GM19468 (cell line): Measurements from ENCODE around the gene VSIG10L2.
A peak's percentile ranks its signal among the peaks of the same experiment; 100 is the strongest.
"Not testable (repeated sequence)": the region's sequence is repeated elsewhere in the genome, so short reads cannot be mapped to it uniquely, and the experiment has no call there.

ENCODE experiments used
- ATAC-seq: cut with Tn5 transposase; IDR thresholded peaks from one replicate; pipeline ENCODE4 v1.9.1; 2021; ENCODE audit warnings: mild to moderate bottlenecking, moderate library complexity, moderate number of reproducible peaks; ENCODE audit not compliant: unreplicated experiment; ENCODE audit errors: extremely low read depth

The VSIG10L2 gene

DNA sequence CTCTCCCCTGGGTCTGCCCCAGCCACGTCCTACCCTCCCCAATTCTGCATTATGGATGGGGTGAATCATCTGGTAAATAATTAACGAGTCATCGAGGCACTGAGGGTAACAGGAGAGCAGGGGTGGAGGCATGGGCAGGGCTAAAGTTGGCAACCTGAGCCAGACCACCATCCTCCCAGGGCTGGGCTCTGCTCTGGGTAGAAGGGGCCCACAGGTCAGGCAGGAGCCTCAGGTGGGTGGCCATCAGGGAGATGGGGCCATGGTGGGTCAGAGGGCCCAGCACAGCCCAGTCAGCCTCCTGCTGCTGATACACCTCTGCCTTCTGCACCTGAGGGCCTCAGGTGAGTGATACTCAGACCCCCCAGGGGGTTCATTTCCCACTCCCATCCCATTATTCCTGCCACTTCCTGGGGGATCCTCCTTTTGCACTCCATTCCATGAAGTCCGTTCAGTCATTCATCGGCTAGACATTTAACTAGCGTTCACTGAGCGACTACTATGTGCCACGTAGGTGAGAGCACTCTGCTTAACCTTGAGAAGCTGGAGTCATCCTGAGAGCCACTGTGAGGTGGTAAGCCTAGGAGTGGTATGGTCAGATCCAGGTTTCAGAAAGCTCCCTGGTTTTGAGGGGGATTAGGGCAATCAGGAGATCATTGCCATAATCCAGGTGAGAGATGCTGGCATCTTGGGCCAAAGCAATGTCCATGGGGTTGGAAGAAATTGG is at the start of gene VSIG10L2:
Gene VSIG10L2, plus strand, starts transcription at position 248 of the 724 bp plus-strand sequence. Its CDS starts 12 bp downstream, at position 260.
- no peak for ATAC-seq

DNA sequence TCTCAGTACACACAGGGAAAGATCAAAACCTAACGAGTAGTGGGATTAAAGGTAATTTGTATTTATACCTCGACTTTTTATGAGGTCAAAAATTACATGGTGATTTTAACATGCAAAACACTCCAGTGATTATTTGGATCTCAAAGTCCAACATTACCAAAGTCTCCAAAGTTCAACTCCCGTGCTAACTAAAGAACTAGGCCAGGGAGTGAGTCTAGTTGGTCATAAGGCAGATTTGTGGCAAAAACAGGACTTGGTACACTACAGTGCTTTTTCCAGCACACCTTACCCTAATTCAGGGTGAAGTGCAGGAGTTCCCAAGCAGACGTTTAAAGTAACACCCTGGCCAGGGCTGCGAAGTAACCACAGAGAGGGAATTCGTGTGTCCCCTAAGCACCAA is 44.0 kb upstream of the VSIG10L2 start:
- ATAC-seq = no peak

GRCh38 chr11:125902277-125902926 is 43.4 kb upstream of the VSIG10L2 start:
- no peak for ATAC-seq

DNA sequence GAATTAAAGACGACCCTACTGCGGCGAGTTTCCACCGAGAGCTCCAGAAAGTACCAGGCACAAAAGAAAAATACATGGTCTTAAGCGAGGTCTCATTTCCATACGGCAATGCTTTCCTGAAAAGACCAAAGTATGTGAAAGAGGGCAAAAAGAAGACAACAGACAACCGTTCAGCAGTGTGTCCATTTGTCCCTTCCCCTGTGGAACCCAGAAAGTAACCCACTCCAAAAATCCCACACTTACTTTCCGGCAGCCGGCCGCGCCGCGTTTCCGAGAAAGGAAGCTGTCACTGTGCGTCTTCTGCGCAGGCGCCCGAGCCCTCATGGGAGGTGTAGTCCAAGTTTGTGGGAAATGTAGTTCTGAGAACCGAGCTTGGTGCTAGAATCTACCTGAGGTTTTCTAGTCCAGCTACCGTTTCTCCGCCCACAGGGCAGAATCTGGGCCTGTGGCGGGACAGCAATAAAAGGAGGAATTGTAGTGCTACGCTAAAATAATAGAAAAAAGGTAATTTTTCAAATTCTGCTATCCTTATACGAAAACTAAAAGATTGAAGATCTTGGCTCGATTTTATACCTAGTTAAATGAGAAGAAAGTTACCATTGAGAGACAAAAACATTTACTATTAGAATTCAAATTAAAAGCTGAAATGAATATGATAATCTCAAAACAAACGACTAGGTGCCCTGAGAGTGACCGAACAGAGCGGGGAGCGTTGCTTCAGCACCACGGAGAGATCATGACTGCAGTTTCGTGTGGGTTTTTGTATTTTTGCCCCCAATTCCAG is 42.7 kb upstream of the VSIG10L2 start, which contains the start of gene PUS3:
Gene PUS3, minus strand, starts transcription at position 280 of the 784 bp plus-strand sequence. CDS start 6,922 bp downstream, outside the sequence.
- ATAC-seq = peak; percentile 91

DNA sequence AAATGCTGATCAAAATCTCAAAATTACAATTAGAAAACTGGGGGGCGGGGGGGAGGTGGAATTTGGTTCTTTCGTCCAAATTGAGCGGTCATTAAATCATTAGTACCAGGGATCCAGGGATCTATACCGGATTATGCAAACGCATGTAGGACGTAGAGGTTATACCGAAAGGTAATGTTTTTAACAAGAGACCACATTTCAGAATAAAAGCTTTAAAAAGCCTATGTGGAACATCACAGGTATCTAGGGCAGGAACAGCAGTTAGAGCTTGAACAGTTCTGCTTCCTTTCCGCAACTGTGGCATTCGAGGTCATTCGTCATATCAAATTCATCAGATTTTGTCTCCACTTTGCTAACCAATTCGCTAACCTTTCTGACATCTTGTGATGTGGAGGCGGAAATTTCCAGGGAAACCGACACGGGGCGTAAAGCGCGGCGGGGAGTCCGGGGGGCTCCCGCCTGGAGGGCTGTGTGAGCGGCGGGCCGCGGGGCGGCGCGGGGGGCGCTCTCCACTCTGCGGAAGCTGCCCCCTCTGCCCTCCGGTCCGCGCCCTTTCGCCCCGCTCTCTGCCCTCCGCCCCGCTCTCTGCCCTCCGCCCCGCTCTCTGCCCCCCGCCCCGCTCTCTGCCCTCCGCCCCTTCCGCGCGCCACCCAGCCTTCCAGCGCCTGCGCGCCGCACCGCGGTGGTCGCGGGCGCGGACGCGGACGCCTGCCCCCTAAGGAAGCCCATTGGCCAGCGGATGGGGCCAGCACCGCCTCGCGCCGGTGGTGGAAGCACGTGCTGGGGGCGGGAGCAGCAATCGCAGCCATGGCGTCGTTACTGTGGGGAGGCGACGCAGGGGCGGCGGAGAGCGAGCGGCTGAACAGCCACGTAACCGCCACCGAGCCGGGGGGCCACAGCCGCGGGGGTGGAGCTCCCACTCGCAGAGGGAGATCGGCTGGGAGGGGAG is 41.9 kb upstream of the VSIG10L2 start, which contains the start of gene DDX25:
Gene DDX25, plus strand, starts transcription at position 798 of the 949 bp plus-strand sequence. Its CDS starts 10 bp downstream, at position 808.
- ATAC-seq = no peak

GRCh38 chr11:125904678-125905077 is 41.2 kb upstream of the VSIG10L2 start:
- ATAC-seq = no peak

- no peak for ATAC-seq
Measured at GRCh38 chr11:125910226-125910849, 35.5 kb upstream of the VSIG10L2 start.

- ATAC-seq = not testable (repeated sequence)
Measured at GRCh38 chr11:125914601-125915000, 31.2 kb upstream of the VSIG10L2 start.

DNA sequence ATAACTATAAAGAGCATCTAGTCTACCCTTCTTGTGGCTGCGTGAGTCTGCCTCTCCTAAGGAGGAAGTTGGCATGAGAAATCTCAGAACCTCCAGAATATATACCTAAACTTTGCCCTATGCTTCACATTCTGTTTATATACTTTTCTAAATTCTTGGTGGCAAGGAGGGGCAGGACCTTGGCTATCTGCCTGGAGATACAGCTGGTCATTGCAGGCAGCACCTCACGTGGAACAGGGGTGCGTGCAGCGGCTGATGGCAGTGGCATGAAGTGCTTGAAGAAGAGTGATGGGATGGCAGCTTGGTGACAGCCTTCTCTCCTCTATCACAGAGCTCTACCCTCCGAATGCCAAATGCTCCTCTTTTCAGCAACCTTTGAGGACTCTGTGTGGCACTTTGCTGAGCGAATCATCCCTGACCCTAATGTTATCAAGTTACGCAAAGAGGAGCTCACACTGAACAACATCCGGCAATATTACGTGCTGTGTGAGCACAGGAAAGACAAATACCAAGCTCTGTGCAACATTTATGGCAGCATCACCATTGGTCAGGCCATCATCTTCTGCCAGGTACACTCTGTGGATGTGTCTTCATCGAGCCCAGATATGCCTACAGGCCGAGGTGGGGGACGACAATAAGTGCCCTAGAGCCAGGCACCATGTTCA is 29.0 kb upstream of the VSIG10L2 start:
- no peak for ATAC-seq

GRCh38 chr11:125918140-125918840 is 27.6 kb upstream of the VSIG10L2 start:
- ATAC-seq = no peak

GRCh38 chr11:125921042-125921441 is 24.8 kb upstream of the VSIG10L2 start:
- no peak for ATAC-seq

GRCh38 chr11:125922156-125922555 is 23.7 kb upstream of the VSIG10L2 start:
- ATAC-seq = no peak

- no peak for ATAC-seq
Measured at GRCh38 chr11:125923012-125923579, 22.7 kb upstream of the VSIG10L2 start.

DNA sequence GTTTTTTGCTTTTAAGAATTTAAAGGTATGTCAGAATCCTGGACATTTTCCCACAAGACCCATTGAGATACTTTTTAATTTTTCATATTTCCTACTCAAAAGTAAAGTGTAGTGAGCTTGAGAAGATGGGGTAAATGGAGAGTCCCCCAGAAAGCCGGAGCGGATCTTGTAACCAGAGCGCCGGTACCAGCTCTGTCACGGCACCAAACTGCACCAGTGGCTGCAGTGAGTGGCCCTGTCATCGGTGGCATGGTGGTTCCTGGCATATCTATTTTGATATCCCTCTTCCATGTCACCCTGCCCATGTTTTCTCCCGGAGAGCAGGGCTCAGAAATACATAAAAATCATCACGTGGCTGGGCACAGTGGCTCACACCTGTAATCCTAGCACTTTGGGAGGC is 22.2 kb upstream of the VSIG10L2 start:
- ATAC-seq = no peak

DNA sequence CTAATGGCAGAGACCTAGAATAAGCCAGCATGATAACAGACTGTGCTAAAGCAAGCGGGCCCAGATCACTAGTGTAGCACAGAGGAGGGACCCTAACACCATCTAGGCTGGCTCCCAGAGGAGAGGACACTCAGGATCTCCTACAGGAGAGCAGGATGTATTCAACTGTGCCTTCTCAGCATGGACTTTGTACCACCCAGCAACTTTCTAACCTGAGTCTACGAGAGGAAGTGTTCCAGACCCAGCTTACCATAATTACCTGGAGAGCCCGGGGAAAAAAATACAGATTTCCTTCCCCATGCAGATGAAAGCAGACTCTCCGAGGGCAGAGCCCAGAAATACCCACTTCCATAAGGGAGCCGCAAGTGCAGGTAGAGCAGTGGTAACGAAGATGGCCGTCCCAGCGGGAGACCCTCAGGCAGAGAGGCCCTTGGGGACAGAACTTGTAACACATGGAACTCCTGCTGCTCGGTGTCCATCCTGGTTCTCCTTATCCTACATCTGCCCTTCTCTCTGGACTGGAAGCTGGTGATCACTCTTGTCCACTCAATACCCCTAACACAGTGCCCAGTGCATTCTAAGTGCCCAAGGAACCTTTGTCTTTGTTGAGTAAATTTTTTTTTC is 21.3 kb upstream of the VSIG10L2 start:
- no peak for ATAC-seq

DNA sequence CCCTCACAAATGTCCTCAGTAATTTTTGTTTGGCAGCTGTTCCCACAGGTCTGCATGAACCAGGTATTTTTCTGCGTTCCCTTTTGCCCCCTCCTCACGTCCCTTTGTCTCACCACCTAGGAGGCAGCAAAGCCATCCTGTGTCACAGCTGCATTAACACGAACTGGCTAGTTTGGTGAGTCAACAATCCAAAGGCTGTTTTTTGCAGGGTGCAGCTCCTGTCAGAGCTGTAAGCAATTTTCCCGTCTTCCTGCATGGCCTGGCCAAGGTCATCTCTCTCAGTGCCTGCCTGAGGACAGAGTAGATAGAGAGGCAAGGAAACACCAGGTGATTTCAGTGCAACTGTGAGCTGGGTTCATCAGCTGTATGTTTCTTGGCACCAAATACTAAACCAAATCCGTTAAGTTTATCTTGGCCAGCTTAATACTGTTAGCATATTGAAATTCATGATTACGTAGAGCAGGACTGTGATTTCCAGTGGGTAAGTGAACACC is 20.6 kb upstream of the VSIG10L2 start:
- ATAC-seq = no peak

DNA sequence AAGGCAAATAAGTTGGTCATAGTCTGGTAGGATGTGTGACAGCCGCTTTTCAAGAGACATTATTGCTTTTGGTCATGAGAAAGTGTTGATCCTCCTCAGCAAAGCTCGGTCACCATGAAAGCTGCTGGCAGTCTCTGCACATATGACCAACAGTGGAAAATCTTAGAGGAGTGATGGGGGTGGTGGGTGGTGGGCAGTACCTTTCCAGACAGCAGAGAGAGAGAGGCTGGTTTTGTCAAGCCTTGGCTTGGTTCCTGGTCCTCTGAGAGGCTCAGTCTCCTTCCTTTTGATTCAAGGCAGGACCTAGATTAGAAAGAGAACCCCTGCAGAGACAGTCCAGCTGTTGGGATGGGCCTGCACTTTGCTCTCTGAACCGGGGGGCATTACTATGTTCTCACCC is 20.0 kb upstream of the VSIG10L2 start:
- ATAC-seq = no peak
